HepG2 (cell line): ENCODE data around the gene PMEL. TPM values are rescaled to one million over a fixed set of nuclear protein-coding genes. Genes with fewer than 3 reads are reported as not detected.
A peak's percentile ranks its signal among the peaks of the same experiment; 100 is the strongest.

ENCODE experiments used
- ATAC-seq: fragments of 200-7000 bp; cut with Tn5 transposase; 3 replicates; pipeline ENCODE4 v1.9.1; 2020; ENCODE audit warnings: mild to moderate bottlenecking, moderate library complexity
- BruUV-seq: library from RNA; stranded (reverse); fragments of 400-500 nt; replicated peaks from 2 replicates; lab custom pipeline; 2021; lab: Mats Ljungman, UMichigan
- CTCF ChIA-PET: fragments of 300-600 bp; formaldehyde crosslinking; extraction: SDS; loops from one replicate; lab custom pipeline; 2021; ENCODE audit warnings: low total read pairs, inconsistent platforms, low intra/inter-chr PET ratio; lab: Yijun Ruan, JAX
- POLR2A ChIA-PET: fragments of 350-600 bp; sonication (Branson Sonifier 250); formaldehyde crosslinking; loops from one replicate; lab custom pipeline; 2020; ENCODE audit warnings: antibody characterized with exemption, inconsistent platforms; lab: Yijun Ruan, JAX
- DNase-seq: peaks from one replicate; pipeline ENCODE4 v3.0.0-alpha.2; 2015; ENCODE audit warnings: low spot score
- FAIRE-seq: peaks from 3 replicates; lab custom pipeline; 2011; peaks lifted over from hg19 to GRCh38; lab: Jason Lieb, UNC
- H2AFZ ChIP-seq: one replicate; pipeline ENCODE4 v1.6.1; 2011; ENCODE audit warnings: low read length, inconsistent platforms
- H3K27ac ChIP-seq: fragments of 300-600 bp; 3 replicates; pipeline ENCODE4 v1.8.0; 2011; ENCODE audit warnings: mixed run types, mild to moderate bottlenecking, mixed read lengths, low read length, inconsistent platforms; ENCODE audit not compliant: insufficient read depth; ENCODE audit errors: extremely low read length
- H3K27me3 ChIP-seq, 2 experiments: fragments of 200-600 bp in 1 of 2; 2 replicates in 1 of 2; 3 replicates in 1 of 2; pipeline versions ENCODE4 v1.6.0 to v1.8.0; 2011; ENCODE audit warnings: low read length in 2 of 2, mild to moderate bottlenecking in 2 of 2, moderate library complexity in 2 of 2, inconsistent platforms in 1 of 2; ENCODE audit not compliant: insufficient read depth in 2 of 2, control insufficient read depth in 1 of 2
- H3K36me3 ChIP-seq, 2 experiments: fragments of 200-600 bp in 1 of 2; replicated peaks in 1 of 2; 2 replicates in 1 of 2; 3 replicates in 1 of 2; pipeline versions ENCODE4 v1.5.1 to v1.8.0; 2011; ENCODE audit warnings: low read length in 2 of 2, inconsistent platforms in 1 of 2; ENCODE audit not compliant: insufficient read depth in 2 of 2, control insufficient read depth in 1 of 2
- H3K4me1 ChIP-seq: 2 replicates; pipeline ENCODE4 v1.5.1; 2012; ENCODE audit warnings: low read length, inconsistent platforms; ENCODE audit not compliant: insufficient read depth
- H3K4me2 ChIP-seq: 2 replicates; pipeline ENCODE4 v1.6.0; 2011; ENCODE audit warnings: low read depth, low read length, inconsistent platforms
- H3K4me3 ChIP-seq, 3 experiments: fragments of 200-600 bp in 1 of 3; sonication (generic), shearing (Covaris generic) in 1 of 3; replicated peaks in 1 of 3; 2 replicates each; pipeline ENCODE4 v1.5.1; 2011 to 2016; ENCODE audit warnings: low read length in 3 of 3, inconsistent platforms in 2 of 3, low read depth in 2 of 3, mild to moderate bottlenecking in 2 of 3, control low read depth in 1 of 3, mixed read lengths in 1 of 3; ENCODE audit not compliant: insufficient read depth in 1 of 3
- H3K79me2 ChIP-seq: one replicate; pipeline ENCODE4 v1.6.1; 2011; ENCODE audit warnings: low read length, inconsistent platforms; ENCODE audit not compliant: insufficient read depth
- H3K9ac ChIP-seq: 2 replicates; pipeline ENCODE4 v1.6.0; 2011; ENCODE audit warnings: mild to moderate bottlenecking, low read depth, low read length, inconsistent platforms; ENCODE audit not compliant: insufficient read depth
- H3K9me3 ChIP-seq: 2 replicates; pipeline ENCODE4 v1.5.1; 2012; ENCODE audit warnings: mild to moderate bottlenecking, low read length
- H4K20me1 ChIP-seq: 2 replicates; pipeline ENCODE4 v1.6.0; 2011; ENCODE audit warnings: inconsistent platforms, mild to moderate bottlenecking, low read length, moderate library complexity; ENCODE audit not compliant: insufficient read depth
- ARNTL ChIP-seq: sonication (generic); formaldehyde crosslinking; IDR thresholded peaks from 2 replicates; pipeline ENCODE4 v1.4.0; 2020; ENCODE audit warnings: mild to moderate bottlenecking, missing genetic modification reagents
- ATF7 ChIP-seq, 2 experiments: fragments of 450-650 bp in 1 of 2; sonication (generic) in 1 of 2; formaldehyde crosslinking in 1 of 2; IDR thresholded peaks; 2 replicates each; pipeline versions ENCODE4 v1.4.0 to v1.6.1; 2016 to 2020; ENCODE audit warnings: antibody characterized with exemption in 1 of 2, mild to moderate bottlenecking in 1 of 2, missing genetic modification reagents in 1 of 2
- BCL6 ChIP-seq: IDR thresholded peaks from 2 replicates; pipeline ENCODE4 v1.6.1; 2016; ENCODE audit warnings: missing genetic modification reagents, missing compliant biosample characterization
- FOXK2 ChIP-seq: fragments of 450-650 bp; IDR thresholded peaks from 2 replicates; pipeline ENCODE4 v1.6.1; 2016
- GATAD2A ChIP-seq: IDR thresholded peaks from 2 replicates; pipeline ENCODE4 v1.6.1; 2016
- HMG20A ChIP-seq: IDR thresholded peaks from 2 replicates; pipeline ENCODE4 v1.6.1; 2016; ENCODE audit warnings: borderline replicate concordance
- HNRNPK ChIP-seq: fragments of 200-400 bp; formaldehyde crosslinking; IDR thresholded peaks from 2 replicates; pipeline ENCODE4 v1.6.1; 2018; ENCODE audit warnings: low read length, low read depth, moderate library complexity, mild to moderate bottlenecking; ENCODE audit not compliant: poor library complexity, severe bottlenecking
- KAT8 ChIP-seq: IDR thresholded peaks from 2 replicates; pipeline ENCODE4 v1.6.1; 2016; ENCODE audit warnings: missing genetic modification reagents, missing compliant biosample characterization
- PRMT3 ChIP-seq: sonication (generic); formaldehyde crosslinking; IDR thresholded peaks from 2 replicates; pipeline ENCODE4 v1.8.1; 2022; ENCODE audit warnings: low read depth, mild to moderate bottlenecking, moderate library complexity, missing genetic modification reagents, borderline replicate concordance
- RBFOX2 ChIP-seq: fragments of 200-400 bp; formaldehyde crosslinking; IDR thresholded peaks from 2 replicates; pipeline ENCODE4 v1.6.1; 2017; ENCODE audit warnings: low read depth, mild to moderate bottlenecking, low read length
- SIN3A ChIP-seq: IDR thresholded peaks from 2 replicates; pipeline ENCODE4 v1.6.1; 2011; ENCODE audit warnings: low read depth, mild to moderate bottlenecking, control low read depth, low read length, borderline replicate concordance
- SNAI1 ChIP-seq: sonication (generic); formaldehyde crosslinking; IDR thresholded peaks from 2 replicates; pipeline ENCODE4 v1.5.0; 2020; ENCODE audit warnings: mild to moderate bottlenecking, missing genetic modification reagents, borderline replicate concordance
- ZFP36L1 ChIP-seq: sonication (generic); formaldehyde crosslinking; IDR thresholded peaks from 2 replicates; pipeline ENCODE4 v1.8.0; 2022; ENCODE audit warnings: mild to moderate bottlenecking, missing genetic modification reagents, moderate library complexity
- ZNF761 ChIP-seq: sonication (generic); formaldehyde crosslinking; conservative IDR thresholded peaks from 2 replicates; pipeline ENCODE4 v1.4.0; 2020; ENCODE audit warnings: mild to moderate bottlenecking, missing genetic modification reagents
- ZNF773 ChIP-seq: sonication (generic); formaldehyde crosslinking; IDR thresholded peaks from 2 replicates; pipeline ENCODE4 v1.4.0; 2020; ENCODE audit warnings: missing genetic modification reagents, borderline replicate concordance
- whole genome bisulfite sequencing: methylation state at CpG from one replicate; pipeline ENCODE4 v1.1.6; 2017; ENCODE audit warnings: low lambda C conversion rate; 5-methylcytosine and 5-hydroxymethylcytosine counted together
- in situ Hi-C: cut with HindIII; loops from 2 replicates; pipeline ENCODE4 v1.10.0; 2017; ENCODE audit warnings: low pct_unique_long_range_greater_than_20kb; ENCODE audit not compliant: extremely low pct_ligation_motif_present
- intact Hi-C: fragments of 100-400 bp; cut with micrococcal nuclease; formaldehyde crosslinking; loops from one replicate; pipeline ENCODE4 v1.10.0; 2022; ENCODE audit not compliant: unreplicated experiment
- polyA plus RNA-seq, 8 experiments: library from polyadenylated mRNA; depleted of rRNA in 3 of 8; stranded (reverse) in 7 of 8; unstranded in 1 of 8; fragments of >200 nt; fragmentation: Illumina TruSeq in 4 of 8; extraction: Trizol in 4 of 8; gene quantifications; 2 replicates each; pipeline versions ENCODE4 v1.2.1 to v1.2.3, GENCODE V29; 2011 to 2016; ENCODE audit warnings: low read depth in 4 of 8, missing spikeins in 1 of 8, mixed read lengths in 1 of 8; ENCODE audit not compliant: insufficient read depth in 1 of 8
- total RNA-seq, 5 experiments: library from RNA; depleted of rRNA; stranded (reverse); fragments of >200 nt; fragmentation: Illumina TruSeq; extraction: Trizol; gene quantifications; 2 replicates each; pipeline ENCODE4 v1.2.3, GENCODE V29; 2016; ENCODE audit warnings: low read depth in 1 of 5
- TF ChIP-seq, protein P1 (sequence below): sonication (generic); formaldehyde crosslinking; IDR thresholded peaks from 2 replicates; pipeline ENCODE4 v1.4.0; 2020; ENCODE audit warnings: missing genetic modification reagents
- TF ChIP-seq, protein P2 (sequence below): sonication (generic); formaldehyde crosslinking; IDR thresholded peaks from 2 replicates; pipeline ENCODE4 v1.5.0; 2020; ENCODE audit warnings: mild to moderate bottlenecking, low read depth, missing genetic modification reagents, borderline replicate concordance
- TF ChIP-seq, protein P3 (sequence below): sonication (generic); formaldehyde crosslinking; IDR thresholded peaks from 2 replicates; pipeline ENCODE4 v1.8.0; 2022; ENCODE audit warnings: missing genetic modification reagents, mild to moderate bottlenecking, borderline replicate concordance
- TF ChIP-seq, protein P4 (sequence below): sonication (generic); formaldehyde crosslinking; IDR thresholded peaks from 2 replicates; pipeline ENCODE4 v1.4.0; 2020; ENCODE audit warnings: missing genetic modification reagents

PMEL gene
- total and polyA plus RNA-seq, 2 of the 13 experiments (the other 11 are each of a cell fraction or from before 2014, with no cell fraction given), result 0.49 to 3.3 TPM

DNA sequence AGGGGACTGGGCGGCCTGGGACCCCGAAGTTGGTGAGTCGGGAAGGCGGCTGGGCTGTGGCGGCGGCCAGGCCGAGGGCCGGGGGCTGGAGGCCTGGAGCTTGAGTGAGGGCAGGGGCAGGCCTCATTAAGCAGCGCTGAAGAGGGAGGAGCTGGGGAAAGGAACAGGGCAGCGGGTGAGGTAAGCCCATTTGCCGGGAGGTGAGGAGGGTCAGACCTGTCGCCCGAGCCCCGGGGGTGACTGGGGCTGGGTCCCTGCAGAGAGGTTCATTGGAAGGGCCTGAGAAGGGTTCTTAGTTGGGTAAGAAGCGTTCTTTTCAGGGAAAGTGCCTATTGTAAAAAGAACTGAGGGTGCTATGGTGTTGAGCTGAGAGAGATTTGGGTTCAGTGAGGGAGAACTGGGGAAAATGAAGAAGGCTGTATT, 8.5 kb upstream of the PMEL start (continued):
- TF ChIP-seq SNAI1 (CRISPR knock-in tag), result no peak; the same call in 1 of the 2 replicates
- TF ChIP-seq, protein P1, sequence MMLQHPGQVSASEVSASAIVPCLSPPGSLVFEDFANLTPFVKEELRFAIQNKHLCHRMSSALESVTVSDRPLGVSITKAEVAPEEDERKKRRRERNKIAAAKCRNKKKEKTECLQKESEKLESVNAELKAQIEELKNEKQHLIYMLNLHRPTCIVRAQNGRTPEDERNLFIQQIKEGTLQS, result no peak
- TF ChIP-seq, protein P2, sequence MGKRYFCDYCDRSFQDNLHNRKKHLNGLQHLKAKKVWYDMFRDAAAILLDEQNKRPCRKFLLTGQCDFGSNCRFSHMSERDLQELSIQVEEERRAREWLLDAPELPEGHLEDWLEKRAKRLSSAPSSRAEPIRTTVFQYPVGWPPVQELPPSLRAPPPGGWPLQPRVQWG (CRISPR knock-in tag), result no peak
- no peak for TF ChIP-seq HMG20A (CRISPR knock-in tag)
- TF ChIP-seq, all 625 proteins: peak for 65

DNA sequence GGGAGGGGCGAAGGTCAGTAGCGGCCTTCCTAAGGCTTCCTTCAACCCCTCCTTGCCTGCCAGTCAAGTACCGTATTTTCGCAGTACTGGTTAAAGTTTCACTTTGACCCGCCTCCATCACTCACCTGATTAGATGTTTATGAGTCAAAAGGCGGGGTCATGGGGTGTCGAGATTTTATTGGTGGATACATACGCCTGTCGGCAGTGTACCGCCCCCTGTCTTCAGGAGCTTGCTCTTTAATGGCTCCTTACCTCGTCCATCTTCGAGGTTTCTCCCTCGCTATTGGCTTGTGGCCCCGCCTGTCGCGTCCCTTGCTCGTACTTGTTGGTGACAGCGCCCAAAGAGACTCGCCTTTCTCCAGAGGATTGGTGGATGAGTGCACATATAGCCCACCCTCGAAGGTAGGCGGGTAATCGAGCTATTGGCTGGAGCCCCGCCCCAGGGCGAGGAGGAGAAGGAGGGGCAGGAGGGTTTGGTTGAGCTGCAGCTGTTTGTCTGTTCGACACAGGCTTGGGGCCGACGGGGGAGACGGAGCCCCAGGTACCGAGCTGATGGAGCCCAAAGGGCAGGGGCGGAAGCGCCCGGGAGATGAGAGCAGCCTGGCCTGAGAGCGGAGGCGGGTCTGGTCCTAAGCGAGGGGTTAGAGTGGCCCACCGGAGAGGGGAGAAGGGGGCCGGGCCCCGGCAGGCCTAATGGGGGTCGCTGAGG, 7.9 kb upstream of the PMEL start, which contains the start of gene RAB5B:
TSS of gene RAB5B (plus strand) at position 480 of the 709 bp plus-strand sequence. CDS start 12,883 bp downstream, outside the sequence.
- no peaks in the 10 kb centered on the region for H3K9me3 ChIP-seq
- DNase-seq, result peak; percentile 100
- no peaks in the 10 kb centered on the region for H4K20me1 ChIP-seq
- intact Hi-C loops, result no loop called here
- peak within 1 kb of the TSS; percentile 94 for H3K9ac ChIP-seq
- H3K79me2 ChIP-seq, result peaks cover 31% of the 10 kb centered on the region
- peak within 1 kb of the TSS; percentile 82 for H3K27ac ChIP-seq
- POLR2A ChIA-PET, result interaction anchor here (0.6 to 3.2 kb wide), 39 partner anchors 10 to 387 kb away, joined by 3 to 60 read pairs (median 6); partner anchors contain the start of genes BLOC1S1, CD63, DNAJC14 and ERBB3
- CTCF ChIA-PET, result interaction anchor here (1.5 kb wide), 1 partner anchor 18 kb away, joined by 4 read pairs; no protein-coding TSS in a partner anchor
- peaks cover 2 to 16% of the 10 kb centered on the region in 2 experiments; a peak in 4 of 5 replicates for H3K36me3 ChIP-seq
- no TSS peak for BruUV-seq
- H3K4me3 ChIP-seq, result peak within 1 kb of the TSS; percentile 90 to 99 (median 96)
- H3K27me3 ChIP-seq, result no peaks in the 10 kb centered on the region
- peak; percentile 100 for FAIRE-seq
- in situ Hi-C loops, result loop anchor here (10.0 kb wide), 1 partner anchor 61 kb away; no protein-coding TSS in a partner anchor
- no peak within 1 kb of the TSS for H2AFZ ChIP-seq
- WGBS, result 0% methylated on average over 19 of the region's 39 CpGs
- peaks cover 44% of the 10 kb centered on the region for H3K4me1 ChIP-seq
- ATAC-seq, result peak; percentile 95
- H3K4me2 ChIP-seq, result peak within 1 kb of the TSS; percentile 86
- TF ChIP-seq SIN3A (peak; percentile 77; the same call in 1 of the 2 replicates), FOXK2 (peak; percentile 86), HNRNPK (no peak), GATAD2A (CRISPR knock-in tag) (peak; percentile 38), KAT8 (peak; percentile 83), ZNF761 (CRISPR knock-in tag) (no peak; the same call in 1 of the 2 replicates), PRMT3 (CRISPR knock-in tag) (no peak), ZFP36L1 (no peak; the same call in 1 of the 2 replicates), ZNF773 (CRISPR knock-in tag) (peak; percentile 70; the same call in 1 of the 2 replicates), BCL6 (CRISPR knock-in tag) (peak; percentile 51; the same call in 1 of the 2 replicates), ARNTL (0 out of 2 replicates have a peak, but pooled peaks have one; percentile 15), RBFOX2 (peak; percentile 86), ATF7 (IDR thresholded peaks at IDR 0.05) (no peak), ATF7 (CRISPR knock-in tag; IDR thresholded peaks at IDR 0.05) (0 out of 2 replicates have a peak, but pooled peaks have one; percentile 67)
- TF ChIP-seq, protein P3, sequence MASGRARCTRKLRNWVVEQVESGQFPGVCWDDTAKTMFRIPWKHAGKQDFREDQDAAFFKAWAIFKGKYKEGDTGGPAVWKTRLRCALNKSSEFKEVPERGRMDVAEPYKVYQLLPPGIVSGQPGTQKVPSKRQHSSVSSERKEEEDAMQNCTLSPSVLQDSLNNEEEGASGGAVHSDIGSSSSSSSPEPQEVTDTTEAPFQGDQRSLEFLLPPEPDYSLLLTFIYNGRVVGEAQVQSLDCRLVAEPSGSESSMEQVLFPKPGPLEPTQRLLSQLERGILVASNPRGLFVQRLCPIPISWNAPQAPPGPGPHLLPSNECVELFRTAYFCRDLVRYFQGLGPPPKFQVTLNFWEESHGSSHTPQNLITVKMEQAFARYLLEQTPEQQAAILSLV, result peak; percentile 61; the same call in 1 of the 2 replicates
- TF ChIP-seq, protein P4, sequence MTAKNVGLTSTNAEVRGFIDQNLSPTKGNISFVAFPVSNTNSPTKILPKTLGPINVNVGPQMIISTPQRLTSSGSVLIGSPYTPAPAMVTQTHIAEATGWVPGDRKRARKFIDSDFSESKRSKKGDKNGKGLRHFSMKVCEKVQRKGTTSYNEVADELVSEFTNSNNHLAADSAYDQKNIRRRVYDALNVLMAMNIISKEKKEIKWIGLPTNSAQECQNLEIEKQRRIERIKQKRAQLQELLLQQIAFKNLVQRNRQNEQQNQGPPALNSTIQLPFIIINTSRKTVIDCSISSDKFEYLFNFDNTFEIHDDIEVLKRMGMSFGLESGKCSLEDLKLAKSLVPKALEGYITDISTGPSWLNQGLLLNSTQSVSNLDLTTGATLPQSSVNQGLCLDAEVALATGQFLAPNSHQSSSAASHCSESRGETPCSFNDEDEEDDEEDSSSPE (CRISPR knock-in tag), result peak; percentile 84
